Measurements from ENCODE around the gene ZNF79. TPM values are rescaled to one million over a fixed set of nuclear protein-coding genes. Genes with fewer than 3 reads are reported as not detected.

Gene ZNF79
- total and polyA plus RNA-seq, 2 of the 4 experiments (the other 2 are of a cell fraction): 5.6 to 15.4 TPM

- peaks cover 8 to 69% of the 10 kb centered on the region in 2 experiments for H3K79me1 ChIP-seq (ENCODE audit: low read depth in 1 of 2, low read length in 2 of 2)
- no peak overlapping the region for H2AK5ac ChIP-seq (ENCODE audit: low read depth, low read length)
- in situ Hi-C loops (cut with MboI; ENCODE audit: low sequenced_read_pairs) (no loop called here), intact Hi-C loops (cut with micrococcal nuclease) (no loop called here), dilution Hi-C loops (cut with HindIII; ENCODE audit: low sequenced_read_pairs, unreplicated experiment) (no loop called here)
- no peak overlapping the region for H3K56ac ChIP-seq (ENCODE audit: extremely low read depth, insufficient read depth, low read length)
- no peak overlapping the region for H3K14ac ChIP-seq (replicated peaks; ENCODE audit: low read depth, low read length)
- no peak overlapping the region for H2AFZ ChIP-seq (replicated peaks; ENCODE audit: low read length, poor library complexity)
- no peak overlapping the region for H3K4ac ChIP-seq (ENCODE audit: low read depth, low read length)
- no peak overlapping the region for H3K4me2 ChIP-seq (ENCODE audit: low read depth, low read length)
- H2BK5ac ChIP-seq (ENCODE audit: low read depth, low read length, poor library complexity, severe bottlenecking): no peak overlapping the region
- peaks cover 16% of the 10 kb centered on the region for H3K9me1 ChIP-seq (ENCODE audit: insufficient read depth, low read length)
- H3K27ac ChIP-seq (ENCODE audit: insufficient read depth, low read length): no peak overlapping the region
- no peak overlapping the region for H3K9ac ChIP-seq (ENCODE audit: low read depth, low read length)
- no peak overlapping the region for H4K5ac ChIP-seq (ENCODE audit: low read depth, low read length)
- H3K27me3 ChIP-seq (ENCODE audit: control insufficient read depth, insufficient read depth, low read length): no peaks in the 10 kb centered on the region
- H2BK20ac ChIP-seq (ENCODE audit: low read depth, low read length): no peak overlapping the region
- 80% methylated on average over 1 of the region's 15 CpGs; no CpG with 5 or more reads in 1 of the 2 experiments for WGBS, 2 experiments (ENCODE audit: extremely low coverage in 2 of 2, insufficient read length in 1 of 2)
- TF ChIP-seq POLR2A (IDR thresholded peaks at IDR 0.05; ENCODE audit: low read depth, low read length): 0 out of 2 replicates have a peak, but pooled peaks have one; percentile 13
- TF ChIP-seq MAFK (IDR thresholded peaks at IDR 0.05; ENCODE audit: low read depth, low read length): no peak
- no peak overlapping the region for H4K91ac ChIP-seq (ENCODE audit: insufficient read depth, low read depth, low read length)
- peaks cover 16% of the 10 kb centered on the region for H3K9me3 ChIP-seq (ENCODE audit: control insufficient read depth, insufficient read depth, low read length)
- no peak overlapping the region for H4K8ac ChIP-seq (ENCODE audit: low read depth in 2 of 2, low read length in 2 of 2)
- no peak overlapping the region for H2BK120ac ChIP-seq (ENCODE audit: low read depth, low read length)
- ChIA-PET POLR2A (ENCODE audit: unreplicated experiment) (interaction anchor here (1.0 kb wide), 1 partner anchor 11 kb away, joined by 3 read pairs; no protein-coding TSS in a partner anchor), CTCF (no interaction called here)
- peaks cover 82% of the 10 kb centered on the region for H3K36me3 ChIP-seq (ENCODE audit: control insufficient read depth, insufficient read depth, low read length)
- peaks cover 63% of the 10 kb centered on the region for H4K20me1 ChIP-seq (ENCODE audit: insufficient read depth, low read length)
- H3K4me3 ChIP-seq (ENCODE audit: insufficient read depth, low read depth, low read length): no peak overlapping the region
- peak; percentile 44 for DNase-seq
- BruUV-seq (replicated peaks): TSS peak; percentile 43
- no peak overlapping the region for H3K23ac ChIP-seq (ENCODE audit: low read depth, low read length)
- no peak overlapping the region for H3K18ac ChIP-seq (ENCODE audit: low read depth, low read length)
- H3K4me1 ChIP-seq (ENCODE audit: control insufficient read depth, insufficient read depth, low read length): peaks cover 10% of the 10 kb centered on the region
- no peak overlapping the region for H2BK15ac ChIP-seq (ENCODE audit: low read depth, low read length)
- ATAC-seq (ENCODE audit: low read depth): no peak
- no peak overlapping the region for H2AK9ac ChIP-seq (replicated peaks; ENCODE audit: low read depth, low read length, poor library complexity)
These were observed 21.0 kb downstream of the ZNF79 start for GRCh38 chr9:127444921-127445850.

All from IMR-90 (cell line).